Hematopoietic multipotent progenitor cell treated with erythropoietin and hydrocortisone succinate and interleukin-3 and kit ligand, for 6 days (in vitro differentiated cells): ENCODE measurements around the gene AKT2.

Source experiments
- DNase-seq: peaks from one replicate; pipeline ENCODE4 v3.0.0-alpha.2; 2015

AKT2 gene

GRCh38 chr19:40271706-40272105, 13.4 kb downstream of the AKT2 start:
- DNase-seq: no peak

- peak; percentile 40 for DNase-seq
These were observed 14.6 kb downstream of the AKT2 start for GRCh38 chr19:40270362-40271089.

GRCh38 chr19:40269216-40269940, 15.8 kb downstream of the AKT2 start:
- no peak for DNase-seq

GRCh38 chr19:40267601-40267997, 17.5 kb downstream of the AKT2 start:
- no peak for DNase-seq

GRCh38 chr19:40266912-40267600, 18.1 kb downstream of the AKT2 start:
- no peak for DNase-seq

GRCh38 chr19:40266119-40266518, 19.0 kb downstream of the AKT2 start:
- no peak for DNase-seq

GRCh38 chr19:40265763-40266099, 19.4 kb downstream of the AKT2 start:
- no peak for DNase-seq

- no peak for DNase-seq
These were observed 19.9 kb downstream of the AKT2 start for GRCh38 chr19:40265055-40265762.

GRCh38 chr19:40264314-40265054, 20.7 kb downstream of the AKT2 start:
- no peak for DNase-seq

- DNase-seq: no peak
These were observed 21.5 kb downstream of the AKT2 start for GRCh38 chr19:40263440-40264313.

- DNase-seq: no peak
These were observed 22.7 kb downstream of the AKT2 start for GRCh38 chr19:40262422-40262821.

GRCh38 chr19:40261631-40262030, 23.5 kb downstream of the AKT2 start:
- no peak for DNase-seq

GRCh38 chr19:40257096-40257517, 28.0 kb downstream of the AKT2 start:
- no peak for DNase-seq

- no peak for DNase-seq
These were observed 28.6 kb downstream of the AKT2 start for GRCh38 chr19:40256512-40256911.

GRCh38 chr19:40255619-40256166, 29.5 kb downstream of the AKT2 start:
- no peak for DNase-seq

GRCh38 chr19:40254714-40255418, 30.3 kb downstream of the AKT2 start:
- DNase-seq: no peak

- DNase-seq: no peak
These were observed 31.5 kb downstream of the AKT2 start for GRCh38 chr19:40253611-40254092.

GRCh38 chr19:40252395-40252794, 32.8 kb downstream of the AKT2 start:
- DNase-seq: no peak

GRCh38 chr19:40251991-40252390, 33.2 kb downstream of the AKT2 start:
- DNase-seq: no peak

GRCh38 chr19:40251244-40251643, 33.9 kb downstream of the AKT2 start:
- DNase-seq: no peak
